GDM1 (cell line): ENCODE measurements around the gene CTTN.
"Not testable (repeated sequence)": the region's sequence is repeated elsewhere in the genome, so short reads cannot be mapped to it uniquely, and the experiment has no call there.

Experiments
- DNase-seq: peaks from one replicate; lab custom pipeline; 2025; lab: John Stamatoyannopoulos, UW

CTTN gene

GRCh38 chr11:70381350-70381749 is 17.0 kb upstream of the CTTN start:
- no peak for DNase-seq

GRCh38 chr11:70381872-70382861 is 16.2 kb upstream of the CTTN start:
- DNase-seq, result no peak

DNA sequence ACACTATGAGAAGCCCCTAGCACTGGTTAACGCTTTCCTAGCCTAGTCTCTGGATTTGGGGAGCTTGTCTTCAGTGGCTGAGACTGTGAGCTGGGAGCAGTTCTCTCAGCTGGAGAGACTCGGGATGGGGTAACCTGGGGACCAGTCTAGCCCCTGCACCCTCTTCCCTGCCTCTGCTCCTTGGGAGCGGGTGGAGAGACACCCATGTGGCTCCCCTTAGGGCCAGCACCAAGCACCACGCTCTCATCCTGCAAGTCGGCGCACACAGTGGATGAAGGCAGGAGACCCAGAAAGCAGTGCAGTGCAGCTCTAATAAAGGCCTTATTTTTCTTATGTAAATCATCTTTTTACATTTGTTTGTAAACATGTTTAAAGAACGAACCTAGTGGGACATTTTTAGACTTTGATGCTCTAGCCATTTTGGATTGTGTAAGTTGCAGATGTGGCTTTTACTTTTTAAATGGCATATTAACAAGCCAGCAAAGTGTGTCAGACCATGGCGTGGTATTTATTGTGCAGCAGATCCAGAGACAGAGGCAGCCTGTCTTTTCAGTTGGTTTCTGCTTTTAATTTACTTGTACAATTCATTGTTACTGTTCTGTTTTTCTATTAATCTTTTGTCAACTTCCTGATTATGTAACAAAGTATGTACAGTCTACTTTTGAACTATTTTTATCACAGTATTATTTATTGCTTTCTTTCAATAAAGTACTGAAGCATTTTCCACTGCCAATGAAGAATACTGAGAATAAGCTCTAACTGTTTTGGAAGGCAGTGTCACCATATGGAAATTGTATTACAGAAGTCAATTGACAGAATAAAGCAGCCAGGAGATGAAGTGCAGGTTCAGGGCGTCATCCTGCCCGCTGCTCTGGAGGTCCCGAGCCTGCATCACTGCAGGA is 14.4 kb upstream of the CTTN start:
- DNase-seq, result no peak

- DNase-seq, result no peak
Measured at GRCh38 chr11:70384566-70385152, 13.7 kb upstream of the CTTN start.

DNA sequence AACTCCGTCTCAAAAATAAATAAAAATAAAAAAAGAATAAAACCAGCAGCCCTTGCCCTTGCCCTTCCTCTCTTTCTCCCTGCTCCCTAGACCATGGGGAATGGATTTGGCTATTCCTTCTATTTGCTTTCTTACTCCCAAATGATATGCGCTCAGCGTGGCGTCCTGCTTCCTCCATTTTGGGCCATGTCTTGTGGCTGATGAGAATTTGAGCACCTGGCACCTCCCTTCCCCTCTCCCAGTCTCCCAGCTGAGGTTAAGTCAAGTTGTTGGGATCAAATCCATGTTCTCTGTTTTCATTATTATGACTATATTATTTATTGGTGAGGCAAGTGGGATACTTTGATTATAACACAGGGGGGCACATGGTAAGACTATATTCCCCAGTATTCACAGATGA is 10.8 kb upstream of the CTTN start:
- DNase-seq, result no peak

GRCh38 chr11:70389201-70389600 is 9.1 kb upstream of the CTTN start:
- no peak for DNase-seq

DNA sequence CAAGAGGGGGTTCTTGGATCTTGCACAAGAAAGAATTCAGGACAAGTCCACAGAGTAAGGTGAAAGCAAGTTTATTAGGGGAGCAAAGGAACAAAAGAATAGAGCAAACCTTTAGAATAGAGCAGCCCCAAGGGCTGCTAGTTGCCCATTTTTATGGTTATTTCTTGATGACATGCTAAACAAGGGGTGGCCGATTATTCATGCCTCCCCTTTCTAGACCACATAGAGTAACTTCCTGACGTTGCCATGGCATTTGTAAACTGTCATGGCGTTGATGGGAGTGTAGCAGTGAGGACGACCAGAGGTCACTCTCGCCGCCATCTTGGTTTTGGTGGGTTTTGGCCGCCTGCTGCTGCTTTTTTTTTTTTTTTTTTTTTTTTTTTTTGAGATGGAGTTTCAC is 7.4 kb upstream of the CTTN start:
- DNase-seq, result not testable (repeated sequence)

DNA sequence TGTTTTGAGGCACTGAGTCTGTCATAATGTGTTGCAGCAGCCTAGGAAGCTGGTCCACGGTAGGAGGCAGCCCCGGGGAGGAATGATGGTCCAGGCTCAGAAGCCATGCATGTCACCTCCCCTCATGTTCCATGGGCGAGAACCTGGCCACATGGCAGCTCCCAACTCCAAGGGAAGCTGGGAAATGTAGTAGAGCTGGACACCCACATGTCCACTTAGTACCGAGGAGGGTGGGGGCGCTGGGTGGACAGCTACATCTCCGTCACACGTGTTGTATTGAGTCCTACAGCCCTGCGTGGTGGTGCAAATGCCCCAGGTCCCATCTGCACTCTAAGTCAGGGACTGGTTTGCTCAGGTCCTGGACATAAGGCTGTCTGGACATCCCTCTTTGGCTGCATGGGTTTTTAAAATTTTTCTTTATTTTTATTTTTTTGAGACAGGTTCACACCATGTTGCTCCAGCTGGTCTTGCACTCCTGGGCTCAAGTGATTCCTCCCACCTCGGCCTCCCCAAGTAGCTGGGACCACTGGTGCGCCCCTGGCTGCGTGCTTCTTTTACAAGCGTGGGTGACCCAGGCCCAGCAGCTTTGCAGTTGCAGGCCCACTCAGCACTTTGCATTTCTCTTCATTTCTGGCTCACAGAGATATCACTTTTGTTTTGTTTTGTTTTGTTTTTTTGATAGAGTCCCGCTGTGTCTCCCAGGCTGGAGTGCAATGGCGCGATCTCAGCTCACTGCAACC is 3.9 kb upstream of the CTTN start:
- no peak for DNase-seq

- peak; percentile 23 for DNase-seq
Measured at GRCh38 chr11:70397336-70397982, 870 bp upstream of the CTTN start.

DNA sequence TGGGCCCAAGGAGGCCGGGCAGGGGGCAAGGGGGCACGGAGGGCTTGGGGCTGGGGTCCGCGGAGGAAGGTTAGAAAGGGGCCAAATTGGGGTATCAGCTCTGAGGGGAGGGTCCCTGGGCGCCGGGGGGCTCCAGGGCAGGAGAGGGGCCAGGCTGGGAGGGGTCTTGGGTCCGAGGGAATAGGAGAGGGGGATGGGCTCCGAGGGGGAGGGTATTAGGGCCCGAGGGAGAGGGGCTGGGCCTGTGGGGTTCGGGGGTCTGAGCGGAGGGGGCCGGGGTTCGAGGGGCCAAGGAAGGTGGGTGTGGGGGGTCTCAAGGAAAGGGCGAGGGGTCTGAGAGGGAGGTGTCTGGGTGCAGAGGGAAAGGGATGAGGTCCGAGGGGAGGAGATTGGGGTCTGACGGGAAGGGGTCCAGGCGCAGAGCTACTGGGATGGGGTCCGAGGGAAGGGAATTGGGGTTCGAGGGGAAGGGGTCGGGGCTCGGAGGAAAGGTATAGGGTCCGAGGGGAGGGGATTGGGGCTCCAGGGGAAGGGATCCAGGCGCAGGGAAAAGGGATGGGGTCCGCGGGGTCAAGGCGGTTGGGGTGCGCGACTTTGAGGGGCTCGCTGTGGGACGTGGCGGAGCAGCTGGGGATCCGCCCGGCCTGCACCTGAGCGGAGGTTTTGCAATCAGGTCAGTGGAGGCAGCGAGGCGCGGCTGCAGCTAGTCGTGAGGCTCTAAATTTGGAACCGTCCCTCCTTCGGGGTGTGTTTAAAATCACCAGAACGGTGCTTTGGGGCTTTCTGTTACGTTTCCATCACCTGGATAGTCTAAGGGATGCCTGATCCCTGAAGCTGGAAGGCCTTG is 728 bp downstream of the CTTN start:
- no peak for DNase-seq

DNA sequence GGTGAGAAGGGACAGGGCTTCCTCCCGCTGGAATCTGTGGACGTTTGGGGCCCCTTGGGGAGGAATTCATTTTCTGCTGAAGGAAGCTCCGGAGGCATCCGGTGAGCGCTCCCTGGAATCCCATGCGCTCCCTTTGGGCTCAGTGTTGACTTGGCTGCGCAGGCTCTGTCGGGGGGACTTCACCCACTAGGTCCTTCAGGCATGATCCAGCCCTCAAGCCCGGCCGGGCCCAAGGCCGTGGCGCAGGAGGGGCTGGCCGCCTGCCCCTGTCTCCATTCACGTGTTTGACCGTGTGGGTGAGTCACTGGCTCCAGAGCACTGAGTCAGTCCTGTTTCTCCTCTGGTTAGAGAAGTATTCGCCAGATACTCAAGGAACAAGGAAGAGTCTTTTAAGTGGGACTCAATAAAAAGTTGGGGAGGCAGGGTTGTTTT is 1.4 kb downstream of the CTTN start:
- DNase-seq, result no peak

DNA sequence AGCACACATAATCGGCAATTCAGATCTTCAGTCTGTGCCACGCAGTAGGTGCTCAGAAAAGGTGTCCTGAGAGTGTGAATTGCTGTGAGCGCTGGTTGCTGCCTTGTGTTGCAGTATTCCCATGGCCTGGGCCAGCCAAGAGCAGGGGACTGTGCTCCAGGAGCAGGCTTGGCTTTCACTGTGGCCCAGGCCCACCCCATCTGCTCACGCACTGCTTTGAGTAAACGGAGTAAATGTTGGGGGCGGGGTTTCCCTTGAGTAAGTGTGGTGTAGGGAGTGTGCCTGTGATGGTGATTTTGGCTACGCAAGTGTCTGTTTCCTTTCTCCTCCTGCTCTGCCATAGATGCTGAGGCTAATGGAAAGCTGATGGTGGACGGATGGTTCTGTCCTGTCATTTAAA is 2.3 kb downstream of the CTTN start:
- no peak for DNase-seq

DNA sequence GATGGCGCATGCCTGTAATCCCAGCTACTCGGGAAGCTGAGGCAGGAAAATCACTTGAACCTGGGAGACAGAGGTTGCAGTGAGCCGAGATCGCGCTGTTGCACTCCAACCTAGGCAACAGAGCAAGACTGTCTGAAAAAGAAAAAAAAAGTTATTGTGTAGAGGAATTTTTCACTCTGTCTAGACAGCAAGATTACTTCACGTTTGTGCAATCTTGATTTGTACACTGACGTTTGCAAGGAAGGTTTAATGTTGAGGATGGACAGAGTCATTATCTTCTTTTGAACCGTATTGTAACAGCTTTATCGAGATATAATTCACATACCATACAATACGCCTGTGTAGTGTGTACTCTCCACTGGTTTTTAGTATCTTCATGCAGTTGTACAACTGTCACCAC is 3.7 kb downstream of the CTTN start:
- no peak for DNase-seq

- DNase-seq, result no peak
Measured at GRCh38 chr11:70402685-70403084, 4.4 kb downstream of the CTTN start.

GRCh38 chr11:70404244-70404643 is 5.9 kb downstream of the CTTN start:
- DNase-seq, result no peak

- no peak for DNase-seq
Measured at GRCh38 chr11:70405679-70406395, 7.5 kb downstream of the CTTN start.

- DNase-seq, result no peak
Measured at GRCh38 chr11:70407121-70407520, 8.8 kb downstream of the CTTN start.

GRCh38 chr11:70407814-70408213 is 9.5 kb downstream of the CTTN start:
- no peak for DNase-seq

GRCh38 chr11:70408326-70408725 is 10.0 kb downstream of the CTTN start:
- DNase-seq, result not testable (repeated sequence)

GRCh38 chr11:70409437-70409836 is 11.1 kb downstream of the CTTN start:
- DNase-seq, result no peak
